ENCODE measurements around the gene RSPH9.

The RSPH9 gene

DNA sequence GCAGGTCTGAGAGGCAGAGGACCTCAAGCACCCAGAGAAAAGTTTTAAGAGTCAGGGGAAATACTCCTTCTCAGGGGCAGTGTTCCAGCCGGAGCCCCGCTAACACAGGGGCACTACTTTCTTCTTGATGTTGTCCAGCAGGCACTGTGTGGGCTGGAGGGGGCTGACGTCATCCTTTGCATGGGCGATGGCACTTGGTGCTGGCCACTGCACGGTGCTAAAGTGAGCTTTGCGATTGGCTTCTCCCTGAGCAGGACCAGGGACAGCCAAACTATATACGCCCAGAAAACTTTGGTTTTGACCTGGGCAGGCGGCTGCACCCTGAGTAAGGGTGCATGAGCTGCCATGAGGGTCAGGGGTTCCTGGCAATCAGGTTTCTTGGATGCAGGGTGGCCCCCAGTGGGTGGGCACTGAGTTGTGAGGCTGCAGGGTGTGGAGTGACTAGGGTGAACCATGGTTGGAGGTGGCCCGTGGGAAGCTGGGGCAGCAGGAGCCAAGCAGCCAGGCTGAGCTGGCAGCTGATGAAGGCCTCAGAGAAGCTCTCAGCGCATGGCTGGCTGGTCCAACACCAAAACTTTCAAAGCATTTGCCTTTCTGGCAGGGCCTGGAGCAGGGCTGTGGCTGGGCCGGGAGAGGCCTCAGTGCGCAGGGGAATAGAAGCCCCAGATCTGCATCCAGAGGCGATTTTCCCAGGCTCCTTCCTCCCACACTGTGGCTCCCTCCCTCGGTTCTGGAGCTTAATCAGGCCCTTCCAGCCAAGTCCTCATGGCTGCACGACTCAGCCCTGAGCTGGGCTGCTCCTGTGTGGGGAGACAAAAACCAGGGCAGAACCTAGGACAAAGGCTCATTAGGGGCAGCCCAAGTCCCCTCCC is 24.4 kb downstream of the RSPH9 start:
- DNase-seq: no peak

DNA sequence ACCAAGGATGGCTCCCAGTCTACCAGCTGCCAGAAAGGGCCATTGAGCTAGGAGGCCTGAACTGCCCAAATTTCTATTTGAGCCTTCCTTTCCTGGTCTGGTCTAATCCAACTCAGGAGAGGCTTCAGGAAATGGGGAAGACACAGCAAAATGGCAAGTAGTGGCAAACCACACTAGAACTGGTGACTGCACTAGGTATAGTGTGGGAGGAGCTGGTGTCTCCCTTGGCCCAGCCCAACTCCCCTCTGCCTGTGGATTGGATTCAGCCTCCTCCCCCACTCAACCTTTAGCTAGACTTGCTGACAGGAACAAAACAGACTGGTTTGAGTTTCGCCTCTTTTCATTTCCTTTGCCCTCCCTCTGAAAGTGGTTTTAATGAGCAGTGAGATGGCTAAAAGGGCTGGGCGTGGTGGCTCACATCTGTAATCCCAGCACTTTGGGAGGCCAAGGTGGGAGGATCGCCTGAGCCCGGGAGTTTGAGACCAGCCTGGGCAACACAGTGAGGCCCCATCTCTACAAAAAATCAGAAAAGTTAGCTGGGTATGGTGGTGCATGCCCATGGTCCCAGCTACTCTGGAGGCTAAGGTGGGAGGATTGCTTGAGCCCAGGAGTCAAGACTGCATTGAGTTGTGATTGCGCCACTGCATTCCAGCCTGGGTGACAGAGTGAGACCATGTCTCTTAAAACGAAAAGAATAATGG is 25.2 kb downstream of the RSPH9 start:
- no peak for DNase-seq

DNA sequence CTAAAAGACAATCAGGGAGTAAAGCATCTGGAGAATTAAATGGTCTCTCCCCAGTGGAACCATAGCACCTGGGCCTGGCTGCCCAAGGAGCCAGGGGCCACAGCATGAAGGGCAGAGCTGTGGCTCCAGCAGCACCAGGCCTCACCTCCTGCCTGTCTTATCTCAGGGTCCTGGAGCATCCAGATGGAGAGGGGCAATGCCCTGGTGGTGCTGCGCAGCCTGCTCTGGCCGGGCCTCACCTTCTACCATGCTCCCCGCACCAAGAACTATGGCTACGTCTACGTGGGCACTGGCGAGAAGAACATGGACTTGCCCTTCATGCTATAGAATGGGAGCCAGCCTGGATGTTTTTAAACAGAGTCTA is 25.8 kb downstream of the RSPH9 start:
- no peak for DNase-seq

DNA sequence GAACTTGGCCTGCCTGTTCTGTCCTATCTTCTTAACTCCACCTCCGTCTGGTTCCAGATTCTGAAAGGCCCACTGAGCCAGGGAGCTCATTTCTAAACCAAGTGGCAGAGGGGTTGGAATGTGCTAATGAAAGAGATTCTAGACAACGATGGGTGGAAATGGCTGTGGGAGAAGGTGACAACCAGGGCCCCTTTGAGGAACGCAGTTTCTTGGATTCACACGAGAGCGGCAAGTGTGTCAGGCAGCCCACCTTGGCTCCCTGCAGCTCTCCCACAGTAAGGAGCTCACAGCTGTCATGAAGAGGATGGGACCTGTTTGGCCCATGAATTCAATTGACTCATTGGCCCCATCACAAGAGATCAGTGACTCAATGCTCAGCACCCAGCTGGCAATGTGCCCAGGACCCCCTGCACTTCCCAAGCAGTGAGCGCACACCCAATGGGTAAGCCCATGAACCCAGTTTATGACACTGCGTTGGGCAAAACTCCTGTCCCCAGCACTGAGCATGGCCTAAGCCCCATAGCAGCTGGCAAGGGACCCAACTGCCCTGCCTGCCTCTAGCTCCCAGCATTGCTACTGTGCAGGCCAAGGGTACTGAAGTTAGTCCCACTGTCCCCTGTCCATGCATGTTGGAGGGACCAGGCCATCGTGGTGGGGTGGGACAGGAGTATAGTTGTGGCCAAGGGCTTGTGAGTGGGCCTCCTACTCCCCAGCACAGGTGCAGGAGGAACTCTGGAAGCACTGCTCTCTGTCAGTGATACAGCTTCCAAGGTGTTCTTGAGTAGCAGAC is 26.4 kb downstream of the RSPH9 start:
- DNase-seq: no peak

DNA sequence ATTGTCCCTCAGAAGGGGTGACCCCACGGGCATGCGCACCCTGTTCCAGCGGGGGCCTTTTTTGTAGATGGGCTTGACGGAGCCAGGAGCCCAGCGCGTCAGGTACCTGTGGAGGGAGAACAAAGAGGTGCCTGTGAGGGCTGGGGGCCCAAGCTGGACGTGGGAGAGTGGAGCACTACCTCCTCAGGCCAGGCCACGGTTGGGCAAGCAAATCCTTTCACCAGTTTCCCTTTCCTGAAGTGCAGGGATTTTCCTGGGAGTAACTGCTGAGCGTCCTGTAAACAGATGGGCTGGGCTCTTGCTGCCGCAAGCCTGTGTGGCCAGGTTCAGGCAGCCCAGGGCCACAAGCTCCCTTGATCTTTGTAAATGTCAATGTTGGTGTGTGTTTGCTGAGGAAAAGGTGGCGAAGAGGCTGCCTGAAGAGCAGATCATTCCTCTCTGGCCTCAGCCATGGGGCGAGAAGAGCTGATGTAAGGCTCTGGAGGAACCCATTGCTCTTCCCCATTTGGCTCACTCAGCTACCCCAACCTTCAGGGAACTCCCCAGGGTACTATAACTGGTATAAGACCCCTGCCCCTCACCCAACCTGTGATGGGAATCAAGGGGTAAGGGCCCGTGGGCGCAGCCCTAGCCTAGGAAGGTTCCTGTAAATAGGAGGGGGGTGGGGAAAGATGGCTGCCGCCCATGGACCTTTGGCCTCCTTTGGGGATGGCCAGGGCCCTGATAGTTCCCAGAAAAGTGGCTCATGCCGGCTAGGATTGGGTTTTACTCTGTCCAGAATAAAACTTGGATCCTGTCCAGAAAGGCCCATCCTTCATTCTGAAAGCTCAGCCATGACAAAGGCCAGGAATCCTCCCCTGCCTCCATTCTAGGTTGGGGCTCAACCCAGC is 27.2 kb downstream of the RSPH9 start:
- DNase-seq: no peak

DNA sequence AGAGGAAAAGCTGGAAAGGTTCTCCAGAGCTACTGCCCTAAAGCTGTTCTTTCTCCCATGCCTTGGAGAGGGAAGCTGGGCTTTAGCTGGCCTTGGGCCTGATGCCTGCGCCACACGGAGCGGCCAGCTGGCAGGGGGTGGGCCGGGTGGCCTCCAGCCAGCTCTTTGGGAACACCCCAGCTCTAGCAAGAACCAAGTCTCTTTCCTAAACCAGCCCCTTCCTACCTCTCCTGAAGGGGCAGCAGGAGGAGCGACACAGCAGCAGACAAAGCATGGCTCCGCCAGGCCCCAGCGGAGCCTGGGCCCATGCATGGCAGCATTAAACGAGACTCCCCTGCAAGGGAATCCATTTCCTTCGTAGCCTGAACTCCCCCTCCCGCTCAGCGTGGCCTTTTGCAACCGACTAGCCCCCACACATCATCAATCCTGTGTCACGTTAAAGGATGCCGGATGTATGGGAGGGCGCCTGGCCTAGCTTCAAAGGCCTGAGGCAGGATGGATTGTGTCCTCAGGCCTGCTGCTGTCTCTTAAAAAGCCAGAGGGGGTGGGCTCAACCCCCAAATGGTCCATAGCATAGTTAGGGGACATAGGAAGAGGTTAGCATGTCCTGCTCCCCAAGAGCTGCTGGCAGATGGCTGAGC is 28.7 kb downstream of the RSPH9 start:
- no peak for DNase-seq

DNA sequence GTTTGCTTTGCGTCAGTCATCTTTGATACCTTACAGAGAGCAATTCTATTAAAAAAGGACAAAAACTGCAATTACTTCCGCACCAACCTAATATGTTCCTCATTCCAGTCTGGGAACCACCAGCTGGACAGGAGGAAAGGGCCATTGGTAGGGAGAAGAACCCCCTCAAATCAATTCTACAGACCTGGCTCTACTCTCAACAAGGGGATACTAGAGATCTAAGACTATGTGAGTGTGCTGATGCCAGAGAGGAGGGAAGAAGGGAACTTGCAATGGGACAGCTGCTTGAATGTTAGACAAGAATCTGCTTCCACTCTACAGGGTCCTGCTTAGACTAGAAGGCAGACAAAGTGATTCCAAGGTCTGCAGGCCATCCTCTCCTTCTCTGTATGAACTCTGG is 29.5 kb downstream of the RSPH9 start:
- no peak for DNase-seq

DNA sequence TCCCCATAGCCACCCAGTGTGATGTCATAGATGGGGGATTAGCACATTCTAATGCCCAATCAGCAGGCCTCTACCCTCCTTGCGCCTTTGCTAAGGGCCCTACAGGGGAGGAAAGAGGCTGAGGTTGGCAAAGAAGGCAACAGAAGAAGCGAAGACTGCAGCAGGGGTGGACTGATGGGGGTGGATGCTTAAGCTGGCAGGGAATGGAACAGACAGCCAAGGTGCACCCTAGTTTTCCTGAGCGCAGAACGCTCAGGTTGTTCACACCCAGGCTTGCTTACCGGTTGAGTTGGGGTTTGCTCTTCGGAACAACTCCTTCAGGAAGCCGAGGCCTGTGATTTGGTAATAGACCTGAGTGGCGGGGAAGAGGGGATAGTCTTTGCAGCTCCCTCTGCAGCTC is 30.1 kb downstream of the RSPH9 start:
- no peak for DNase-seq

DNA sequence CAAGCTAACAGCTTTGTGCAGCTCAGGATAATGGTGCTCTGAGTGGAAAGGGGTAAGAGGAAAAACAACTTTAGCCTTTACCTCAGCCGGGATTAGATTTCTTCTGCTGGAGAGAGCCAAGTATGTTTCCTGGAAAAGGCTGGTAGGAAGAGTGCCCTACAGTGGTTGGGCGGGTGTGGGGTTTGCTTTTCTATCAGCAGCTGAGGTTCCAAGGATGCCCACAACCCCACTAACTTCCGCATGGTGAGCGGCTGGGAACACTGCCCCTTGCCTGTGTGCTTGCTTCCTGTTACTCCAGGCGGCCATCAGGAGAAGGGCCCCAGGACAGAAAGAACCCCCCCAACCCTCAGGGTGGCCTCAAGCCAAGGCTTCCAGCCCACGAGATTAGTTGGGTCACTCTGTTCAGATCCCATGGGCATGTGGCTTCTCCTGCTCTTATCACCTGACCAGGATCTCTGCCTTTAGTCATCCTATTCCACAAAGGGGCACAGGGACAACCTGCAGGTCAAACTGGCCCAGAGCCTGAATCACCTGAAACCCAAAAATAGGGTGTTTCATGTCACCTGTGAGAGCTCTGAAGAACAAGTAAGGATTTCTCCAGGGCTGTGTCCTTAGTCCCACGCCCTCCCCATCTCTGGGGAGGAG is 32.2 kb downstream of the RSPH9 start:
- no peak for DNase-seq

DNA sequence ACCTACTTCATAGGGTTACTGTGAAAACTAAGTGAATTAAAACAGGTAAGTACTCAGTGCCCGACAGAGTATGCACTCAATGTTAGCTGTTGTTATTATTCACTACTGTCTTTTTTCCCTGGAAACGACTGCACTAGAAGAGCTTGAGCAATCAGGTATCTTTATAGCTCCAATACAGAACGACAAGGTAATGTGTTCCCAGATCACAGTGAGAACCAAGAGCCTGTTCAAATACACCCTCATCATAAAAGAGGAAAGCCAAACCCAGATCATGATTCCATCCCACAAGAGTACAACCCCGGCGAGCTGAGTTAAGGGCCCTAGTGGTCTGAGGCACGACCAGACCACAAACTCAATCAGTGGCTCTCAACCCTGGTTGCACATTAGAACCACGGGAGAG is 32.9 kb downstream of the RSPH9 start:
- DNase-seq: no peak

DNA sequence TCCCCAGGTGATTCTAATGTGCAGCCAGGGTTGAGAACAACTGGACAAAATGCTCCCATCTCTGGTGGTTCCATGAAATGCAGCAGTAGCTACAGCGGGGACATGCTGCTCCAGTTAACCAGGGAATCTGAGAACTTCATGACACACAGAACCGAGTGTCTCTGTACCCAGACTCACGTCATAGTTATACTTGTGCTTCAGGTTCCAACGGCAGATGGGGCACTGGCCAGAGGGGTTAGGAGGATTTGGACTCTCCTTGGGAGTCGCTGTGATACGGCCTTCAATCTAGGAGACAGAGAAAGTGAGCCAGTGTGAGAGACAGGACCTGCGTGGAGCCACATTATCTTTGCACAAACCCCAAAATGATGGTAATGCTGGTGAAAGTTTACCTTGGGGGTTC is 33.5 kb downstream of the RSPH9 start:
- no peak for DNase-seq

DNA sequence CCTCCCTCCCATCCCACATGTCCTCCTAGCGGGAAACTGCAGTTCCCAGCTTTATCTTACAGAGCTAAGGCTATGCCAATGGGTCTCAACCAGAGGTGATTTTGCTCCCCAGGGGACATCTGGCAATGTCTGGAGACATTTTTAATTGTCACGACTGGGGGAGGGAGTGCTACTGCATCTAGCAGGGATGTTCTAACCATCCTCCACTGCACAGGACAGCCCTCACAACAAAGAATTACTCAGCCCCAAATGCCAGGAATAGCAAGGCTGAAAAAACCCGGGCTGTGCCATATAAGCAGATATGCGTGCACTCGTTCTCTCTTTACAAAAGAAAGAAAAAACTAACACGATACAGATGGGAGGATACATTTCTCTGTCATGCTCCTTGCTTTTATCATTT is 34.2 kb downstream of the RSPH9 start:
- no peak for DNase-seq

DNA sequence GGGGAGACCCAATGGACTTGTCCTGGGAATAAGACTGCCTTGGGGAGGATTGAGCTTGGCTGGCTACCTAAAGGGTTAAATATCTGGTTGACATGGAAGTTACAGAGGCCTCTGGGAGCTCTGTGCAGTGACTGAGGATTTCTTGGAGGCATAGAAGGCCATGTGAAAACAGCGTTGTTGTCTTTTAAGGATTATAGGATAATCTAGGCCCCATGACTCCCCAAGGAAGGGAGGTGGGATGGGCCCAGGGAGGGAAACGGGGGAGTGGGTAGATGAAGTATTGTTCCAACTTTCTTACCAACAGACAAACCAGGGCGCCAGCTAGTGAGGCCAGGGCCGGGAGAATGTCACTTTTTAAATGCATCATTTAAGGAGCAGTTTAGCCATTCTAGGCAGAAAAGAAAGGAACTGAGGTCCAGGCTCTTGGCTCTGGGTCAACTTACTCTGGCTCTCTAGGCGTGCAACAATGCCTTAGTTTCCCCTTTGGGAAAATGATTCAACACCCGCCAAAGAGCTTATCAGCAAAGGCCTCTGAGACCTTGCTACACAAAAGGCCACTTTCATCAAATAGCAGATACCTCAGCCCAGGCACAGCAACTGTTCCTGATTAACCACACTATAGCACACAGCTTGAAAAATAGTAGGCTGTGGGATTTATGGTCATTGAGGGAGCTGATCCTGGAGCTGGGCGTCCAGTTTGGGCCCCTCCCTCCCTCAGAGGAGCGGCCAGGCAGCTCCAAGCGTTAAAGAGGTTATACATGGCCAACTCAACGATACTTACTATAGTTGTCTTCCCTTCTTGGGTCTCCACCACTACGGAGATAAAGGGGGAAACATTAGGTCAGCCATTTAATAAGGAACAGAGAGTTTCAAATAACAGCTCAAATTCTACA is 35.7 kb downstream of the RSPH9 start:
- no peak for DNase-seq

DNA sequence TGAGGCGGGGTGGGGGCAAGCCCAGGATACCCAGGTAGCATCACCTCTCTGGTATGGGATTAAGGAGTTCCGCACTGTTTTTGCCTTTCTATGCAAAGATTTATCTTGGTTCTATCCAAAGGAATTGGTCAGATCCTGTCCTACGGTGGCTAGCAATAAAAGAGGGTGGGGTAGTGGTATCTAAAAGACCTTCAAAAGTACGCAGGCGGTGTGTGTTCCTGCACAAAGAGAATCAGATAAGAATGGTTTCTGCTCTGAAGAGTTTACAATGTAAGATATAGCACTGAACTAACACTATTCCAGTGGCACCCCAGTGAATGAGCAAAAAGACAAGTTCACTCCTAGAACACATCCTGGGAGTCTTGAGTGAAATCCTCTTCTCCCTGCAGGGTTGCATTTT is 36.5 kb downstream of the RSPH9 start:
- no peak for DNase-seq

DNA sequence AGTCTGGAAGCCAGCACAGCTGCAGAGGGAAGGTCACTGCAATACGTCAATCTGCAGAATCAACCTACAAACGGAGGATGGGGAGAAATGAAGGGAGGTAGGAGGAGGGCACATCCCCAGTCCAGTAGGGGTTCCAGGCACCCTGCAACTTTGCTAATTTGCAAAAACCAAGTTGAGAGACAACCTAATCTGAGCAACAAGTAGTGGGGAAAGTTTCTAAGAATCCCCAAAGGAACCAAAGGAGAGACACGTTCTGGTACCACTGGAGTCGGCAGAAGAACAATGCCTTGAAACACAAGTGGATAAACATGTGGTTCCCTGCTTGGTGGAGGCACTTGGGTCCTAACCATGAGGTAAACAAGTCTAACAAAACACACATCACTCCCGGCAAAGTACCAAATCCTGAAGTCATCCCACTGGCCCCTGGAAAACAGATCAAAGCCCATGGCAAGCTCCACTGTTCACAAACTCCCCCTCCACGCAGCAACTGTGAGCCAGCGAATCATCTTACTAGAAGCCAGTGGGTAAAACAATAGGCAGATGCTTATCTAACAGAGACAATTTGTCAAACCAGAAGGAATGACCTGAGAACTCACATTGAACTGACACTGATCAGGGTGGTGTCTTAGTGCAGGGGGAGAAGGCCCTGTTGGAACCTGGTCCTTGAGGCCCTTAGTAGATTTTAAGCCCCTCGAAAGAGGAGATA is 38.0 kb downstream of the RSPH9 start:
- no peak for DNase-seq

DNA sequence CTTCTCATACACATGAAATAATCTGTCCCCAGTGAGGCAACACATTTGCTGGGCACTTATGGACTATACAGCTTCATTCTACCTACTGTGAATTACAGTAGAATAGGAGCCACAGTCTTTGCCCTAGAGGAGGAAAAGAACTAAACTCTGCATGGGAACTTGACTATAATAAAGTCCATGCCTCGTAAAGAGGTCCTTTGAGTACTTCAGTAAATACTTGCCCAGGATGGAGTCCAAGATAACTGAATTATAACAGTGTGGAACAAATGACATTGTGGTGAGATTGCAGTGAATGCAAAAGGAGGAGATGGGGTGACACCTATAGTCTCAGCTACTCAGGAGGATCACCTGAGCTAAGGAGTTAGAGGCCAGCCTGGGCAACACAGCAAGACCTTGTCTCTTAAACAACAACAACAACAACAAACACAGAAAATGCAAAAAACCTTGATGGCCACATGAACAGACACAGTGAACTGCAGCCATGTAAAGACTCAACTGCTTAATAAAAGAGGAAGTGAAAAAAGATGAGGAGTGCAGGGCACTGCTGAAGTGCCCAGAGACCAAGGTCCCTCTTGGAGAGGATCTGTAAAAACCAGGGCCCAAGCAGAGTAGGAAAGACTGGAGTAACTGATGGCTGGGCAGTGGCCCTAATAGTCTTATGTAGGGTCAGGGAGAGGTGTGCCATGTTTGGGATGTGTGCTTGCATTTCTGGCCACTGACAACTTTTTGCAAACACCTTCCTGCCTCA is 39.0 kb downstream of the RSPH9 start:
- no peak for DNase-seq

DNA sequence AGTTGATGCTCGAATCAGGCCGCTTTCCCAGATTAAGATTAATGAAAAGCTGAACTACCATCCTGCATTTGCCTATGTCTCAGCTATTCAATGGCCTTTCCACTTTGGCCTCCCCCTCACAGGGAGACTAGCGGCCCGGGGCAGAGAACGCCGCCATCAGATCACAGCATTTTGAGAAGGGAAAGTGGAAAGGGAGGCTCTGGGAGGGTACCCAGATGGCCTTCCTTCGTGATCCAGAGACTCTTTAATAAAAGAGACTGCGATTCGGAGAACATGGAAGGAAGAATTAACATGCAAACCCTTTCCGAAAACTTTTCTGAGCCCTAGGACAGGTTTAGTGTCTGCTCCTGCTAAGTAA is 42.2 kb downstream of the RSPH9 start:
- DNase-seq: no peak

DNA sequence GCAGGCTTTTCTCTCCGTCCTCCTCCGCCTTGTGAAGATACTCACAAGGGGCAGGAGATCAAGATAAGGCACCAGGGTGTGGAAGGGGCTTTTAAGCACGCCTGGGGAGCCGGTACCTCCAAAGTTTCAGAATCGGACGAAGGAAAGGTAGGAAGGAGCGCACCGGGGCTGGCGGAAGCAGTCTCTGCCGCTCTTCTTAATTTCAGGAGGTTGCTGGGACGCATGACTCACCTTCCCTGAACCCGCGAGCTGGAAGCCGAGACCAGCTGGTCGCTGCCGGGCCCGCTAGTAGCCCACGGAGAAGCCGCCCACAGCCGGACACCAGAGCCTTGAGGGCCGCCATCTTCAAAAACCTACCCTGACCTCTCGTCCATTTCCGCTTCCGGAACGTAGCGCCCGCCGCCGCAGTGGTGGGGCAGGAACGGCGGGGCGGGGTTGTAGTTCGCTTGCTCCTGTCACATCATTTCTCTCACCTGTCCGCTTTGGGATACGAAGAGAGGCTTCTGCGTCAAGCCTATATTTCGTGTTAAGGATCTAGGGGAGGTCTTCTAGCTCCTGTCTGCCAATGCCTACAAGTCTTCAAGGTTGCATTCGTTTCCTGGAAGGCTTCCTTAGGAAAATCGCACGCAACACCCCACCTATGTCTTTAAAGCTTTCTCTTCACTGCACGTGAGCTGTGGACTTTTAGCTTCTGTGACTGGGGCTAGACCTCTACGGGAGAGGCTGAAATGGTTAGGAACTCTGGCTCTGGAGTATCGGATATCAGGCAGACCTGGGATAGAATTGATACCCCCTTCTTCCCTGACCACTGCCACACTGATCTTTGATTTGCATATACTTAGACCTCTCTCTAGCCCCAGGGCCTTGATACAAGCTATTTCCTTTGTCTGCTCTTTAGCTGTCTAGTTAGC is 42.9 kb downstream of the RSPH9 start, which contains the start of gene MRPS18A:
MRPS18A (minus strand) TSS at position 355 of the 911 bp plus-strand sequence; CDS start at position 343, 12 bp downstream.
- DNase-seq: no peak

Measured in NCI-H1436 treated with DMSO at 0.1 percent for 48 hours (cell line).